Sciatic nerve (tissue), 2 donors: ENCODE data around the gene C6orf141. TPM values are rescaled to one million over a fixed set of nuclear protein-coding genes. Genes with fewer than 3 reads are reported as not detected.

Experiments
- ATAC-seq: fragments of 200-7000 bp; cut with Tn5 transposase; one replicate; pipeline ENCODE4 v1.9.1; 2020; ENCODE audit warnings: mild to moderate bottlenecking, moderate library complexity
- DNase-seq: peaks from one replicate; pipeline ENCODE4 v3.0.0-alpha.2; 2020; ENCODE audit warnings: low spot score
- intact Hi-C: fragments of 100-400 bp; cut with DNase I; formaldehyde crosslinking; loops from one replicate; pipeline ENCODE4 v1.14.2; 2022
- total RNA-seq: library from RNA; stranded (reverse); fragmentation: NEBNext Ultra II Directional; extraction: Animal tissue kit (Norgen Biotek cat#: 25700); gene quantifications from one replicate; pipeline ENCODE4 v1.2.1, GENCODE V29; 2021
- donor health status: DM: no; HTN: no; CAD: no.
- donor health status: DM: no; HTN: no; CAD: no.

C6orf141 gene
- total RNA-seq, 1 donor from 2014 or later = 7.6 TPM

GRCh38 chr6:49531774-49532569 lies 18.5 kb upstream of the C6orf141 start:
- DNase-seq = no peak
- peak; percentile 75 for ATAC-seq
- intact Hi-C loops = no loop called here

DNA sequence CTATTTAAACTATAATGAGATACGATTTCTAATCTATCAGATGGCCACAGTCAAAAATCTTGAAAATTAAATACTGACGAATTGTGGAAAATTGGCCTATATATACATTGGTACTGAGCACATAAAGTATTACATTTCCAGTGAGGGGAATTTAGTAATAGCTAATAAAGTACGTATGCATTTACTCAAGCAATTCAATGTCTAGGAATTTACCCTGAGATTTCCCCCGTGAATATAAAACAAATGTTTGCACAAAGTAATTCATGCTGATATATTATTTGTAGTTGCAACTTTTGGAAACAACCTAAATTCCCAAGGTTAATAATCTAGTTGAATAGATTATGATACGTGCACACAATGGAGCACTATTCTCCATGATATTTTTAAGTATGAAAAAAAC lies 14.7 kb upstream of the C6orf141 start:
- intact Hi-C loops = loop anchor here (5.0 kb wide), 1 partner anchor 1347 kb away; no protein-coding TSS in a partner anchor
- no peak for ATAC-seq

DNA sequence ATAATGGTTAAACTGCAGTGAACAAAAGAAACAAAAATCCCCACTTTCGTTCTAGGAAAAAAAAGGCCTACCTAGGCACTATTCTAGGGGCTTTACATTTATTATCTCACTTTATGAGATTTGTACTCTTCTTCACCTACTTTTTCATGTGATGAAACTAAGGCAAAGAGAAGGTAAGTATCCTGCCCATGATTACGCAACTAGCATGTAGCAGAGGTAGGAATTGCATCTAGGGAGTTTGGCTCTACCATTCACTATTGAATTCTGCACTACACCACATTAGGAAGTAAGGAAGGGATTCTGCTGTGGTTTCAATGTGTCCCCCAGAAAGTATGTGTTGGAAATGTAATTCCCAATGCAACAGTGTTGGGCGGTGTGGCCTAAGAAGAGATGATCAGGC lies 11.4 kb upstream of the C6orf141 start:
- intact Hi-C loops = loop anchor here (5.0 kb wide), 1 partner anchor 1343 kb away; no protein-coding TSS in a partner anchor
- ATAC-seq = no peak
- no peak for DNase-seq

More for the DNA sequence above, 14.7 kb upstream of the C6orf141 start:
- no peak for DNase-seq

GRCh38 chr6:49540614-49541013 lies 9.9 kb upstream of the C6orf141 start:
- intact Hi-C loops = no loop called here
- ATAC-seq (no peak), DNase-seq (no peak)

DNA sequence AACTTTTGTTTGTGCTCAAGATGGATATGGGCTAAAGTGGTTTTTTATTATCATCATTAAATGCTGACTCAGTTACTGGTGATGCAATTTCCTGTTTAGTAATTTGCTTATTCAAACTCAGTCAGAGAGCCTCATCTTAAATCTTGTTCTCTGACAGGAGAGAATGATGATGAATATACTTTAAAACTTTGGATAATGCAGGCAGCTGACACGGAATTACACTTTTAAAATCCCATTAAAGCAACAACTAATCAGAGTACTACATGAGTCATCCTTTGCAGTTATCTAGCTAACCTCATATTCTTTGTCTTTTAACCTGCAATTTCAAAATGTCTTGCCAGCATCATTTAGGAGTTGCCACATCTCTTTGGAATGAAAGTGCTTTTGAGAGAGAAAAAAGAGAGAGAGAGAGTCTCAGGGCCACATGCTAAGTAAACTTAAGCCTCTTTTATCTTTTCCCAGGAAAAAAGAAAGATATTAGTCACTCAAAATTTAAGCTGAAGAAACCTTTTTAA lies 9.2 kb upstream of the C6orf141 start:
- no peak for DNase-seq
- intact Hi-C loops = no loop called here

DNA sequence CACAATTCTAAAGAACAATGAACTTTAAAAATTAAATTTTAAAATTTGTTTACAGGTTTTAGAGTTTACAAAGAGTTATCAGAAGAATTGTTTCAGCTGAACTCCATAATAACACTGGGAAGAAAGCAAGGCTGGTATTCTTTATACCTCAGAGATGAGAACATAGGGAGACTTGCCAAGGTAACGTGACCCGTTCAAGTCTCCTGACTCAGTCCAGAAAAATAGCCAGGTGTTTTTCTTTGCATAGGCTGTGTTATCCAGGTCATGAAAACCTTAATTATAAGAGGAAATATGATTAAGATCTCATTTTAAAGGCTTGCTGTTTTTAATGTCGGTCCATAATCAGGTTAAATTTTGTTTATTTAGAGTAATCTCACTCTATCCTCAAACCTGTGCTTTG lies 8.5 kb upstream of the C6orf141 start:
- intact Hi-C loops = no loop called here
- ATAC-seq (no peak), DNase-seq (no peak)

More for the DNA sequence above, 9.2 kb upstream of the C6orf141 start:
- no peak for ATAC-seq

GRCh38 chr6:49543087-49543858 lies 7.2 kb upstream of the C6orf141 start:
- intact Hi-C loops = no loop called here
- DNase-seq (no peak), ATAC-seq (no peak)

GRCh38 chr6:49546331-49546730 lies 4.1 kb upstream of the C6orf141 start:
- no peak for ATAC-seq
- DNase-seq = no peak
- intact Hi-C loops = no loop called here

- intact Hi-C loops = no loop called here
- ATAC-seq = no peak
- no peak for DNase-seq
Measured at GRCh38 chr6:49548613-49549304, 1.7 kb upstream of the C6orf141 start.

- ATAC-seq = no peak
- intact Hi-C loops = no loop called here
Measured at GRCh38 chr6:49549691-49550491, 577 bp upstream of the C6orf141 start.

DNA sequence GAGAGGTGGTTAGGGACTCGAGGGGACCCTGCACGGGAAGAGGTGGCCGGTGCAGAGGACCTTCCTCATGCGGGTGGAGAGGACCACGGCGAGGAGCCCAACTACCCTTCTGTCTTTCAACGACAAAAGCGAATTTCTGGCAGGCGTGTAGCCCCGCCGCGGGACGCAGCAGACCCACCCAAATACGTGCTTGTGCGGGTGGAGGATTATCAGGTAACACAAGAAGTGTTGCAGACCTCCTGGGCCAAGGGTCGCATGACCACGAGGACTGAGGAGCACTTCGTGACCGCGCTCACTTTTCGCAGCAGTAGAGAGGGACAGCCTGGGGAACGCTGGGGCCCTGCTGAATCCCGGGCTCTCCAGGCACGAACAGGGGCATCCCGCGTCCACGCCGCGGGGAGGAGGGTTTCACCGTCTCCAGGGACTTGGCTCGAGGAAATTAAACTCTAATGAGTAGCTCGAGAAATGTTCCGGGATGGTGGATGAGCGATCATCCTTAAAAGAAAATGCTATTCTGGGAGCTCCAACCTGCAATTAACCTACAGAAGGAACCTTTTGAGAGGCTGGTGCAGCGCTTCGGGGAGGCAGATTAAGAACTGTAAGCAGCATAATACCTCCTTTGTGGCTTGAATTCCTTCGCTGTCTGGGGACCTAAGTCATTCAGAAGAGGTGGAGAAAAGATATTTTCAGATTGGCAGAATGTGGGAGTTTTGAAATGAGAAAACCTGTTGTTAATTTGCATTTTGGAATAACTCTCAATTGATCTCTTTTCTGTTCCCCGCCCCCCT lies 804 bp downstream of the C6orf141 start:
- DNase-seq (no peak), ATAC-seq (peak; percentile 60)
- intact Hi-C loops = no loop called here

More at GRCh38 chr6:49549691-49550491, 577 bp upstream of the C6orf141 start:
- no peak for DNase-seq

DNA sequence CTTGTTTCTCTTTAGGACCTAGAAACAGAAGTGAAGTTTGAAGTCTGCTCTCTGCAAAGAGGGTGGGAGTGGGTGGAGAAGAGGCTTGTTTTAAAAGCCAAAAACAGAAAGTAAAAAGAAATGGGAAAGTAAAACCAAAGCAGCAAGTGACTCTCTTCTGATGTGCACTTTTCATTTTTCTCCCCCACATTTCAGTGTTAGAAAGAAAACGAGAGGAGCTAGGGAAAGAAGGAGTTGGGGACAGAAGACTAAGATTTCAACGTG lies 1.3 kb downstream of the C6orf141 start:
- ATAC-seq (no peak), DNase-seq (no peak)
- intact Hi-C loops = no loop called here

DNA sequence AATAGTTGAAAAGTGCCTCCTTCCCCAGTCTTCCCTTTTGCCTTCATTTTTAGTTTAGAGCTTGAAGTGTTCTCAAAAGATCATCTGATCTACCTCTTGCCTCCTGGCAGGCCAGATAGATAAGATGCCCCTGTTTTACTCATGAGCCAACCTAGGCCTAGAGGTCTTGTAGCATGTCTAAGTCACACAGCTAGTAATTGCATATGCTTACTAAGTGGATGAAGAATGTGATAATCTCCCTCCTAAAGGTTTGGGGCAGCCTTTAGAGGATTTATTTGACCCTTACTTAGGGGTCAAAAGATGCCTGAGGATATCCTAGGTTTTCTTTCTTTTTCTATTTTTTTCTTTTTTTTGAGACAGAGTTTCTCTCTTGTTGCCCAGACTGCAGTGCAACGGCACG lies 2.1 kb downstream of the C6orf141 start:
- DNase-seq (no peak), ATAC-seq (no peak)
- intact Hi-C loops = no loop called here

DNA sequence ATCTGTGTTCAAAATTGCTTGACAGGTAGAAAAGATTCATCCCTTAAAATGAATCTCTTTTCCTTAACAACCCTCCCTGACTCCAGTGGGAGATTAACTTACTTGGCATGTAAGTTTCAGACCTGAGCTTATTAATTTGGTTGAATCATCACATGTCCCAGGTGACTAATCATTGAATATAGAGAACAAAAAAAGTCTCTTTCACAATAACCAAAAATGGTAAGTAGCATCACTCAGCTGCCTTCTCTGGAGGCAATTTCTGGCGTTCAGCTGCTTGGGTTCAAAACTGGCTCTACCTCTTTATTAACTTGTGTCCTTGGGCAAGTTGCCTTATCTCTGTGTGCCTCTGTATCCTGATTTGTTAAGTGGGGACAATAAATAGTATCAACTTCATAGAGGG lies 2.9 kb downstream of the C6orf141 start:
- DNase-seq = no peak
- intact Hi-C loops = no loop called here

GRCh38 chr6:49555951-49556350 lies 5.5 kb downstream of the C6orf141 start:
- no peak for DNase-seq
- no peak for ATAC-seq
- intact Hi-C loops = no loop called here

More for the DNA sequence above, 2.9 kb downstream of the C6orf141 start:
- no peak for ATAC-seq

- ATAC-seq (no peak), DNase-seq (no peak)
- intact Hi-C loops = no loop called here
Measured at GRCh38 chr6:49556429-49556837, 6.0 kb downstream of the C6orf141 start.

GRCh38 chr6:49557177-49557576 lies 6.7 kb downstream of the C6orf141 start:
- DNase-seq (no peak), ATAC-seq (no peak)
- intact Hi-C loops = no loop called here

DNA sequence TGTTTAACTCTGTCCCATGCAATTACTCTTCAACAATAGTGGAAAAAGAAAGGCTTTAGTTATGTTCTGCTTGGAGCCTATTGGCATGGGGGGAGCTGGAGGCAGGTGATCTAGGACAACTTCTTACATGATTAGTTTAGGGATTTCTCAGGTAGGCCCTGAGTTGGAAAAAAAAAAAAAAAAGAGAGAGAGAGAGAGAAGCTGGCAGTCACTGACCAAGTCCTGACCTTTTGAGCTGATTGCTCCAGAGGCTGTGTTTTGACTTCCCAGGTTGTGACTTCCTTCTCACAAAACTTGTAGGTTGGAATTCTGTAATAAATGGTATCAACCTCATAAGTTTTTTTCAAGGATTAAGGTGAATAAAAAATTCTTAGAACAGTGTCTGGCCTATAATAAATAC lies 7.8 kb downstream of the C6orf141 start:
- ATAC-seq (no peak), DNase-seq (no peak)
- intact Hi-C loops = no loop called here
